Measurements from ENCODE around the gene NCKAP5.

The NCKAP5 gene

GRCh38 chr2:133044556-133044955 is 523.7 kb downstream of the NCKAP5 start:
- POLR2A ChIA-PET: no interaction called here
- TF ChIP-seq TARDBP (IDR thresholded peaks at IDR 0.05): no peak
- TF ChIP-seq, protein P1, sequence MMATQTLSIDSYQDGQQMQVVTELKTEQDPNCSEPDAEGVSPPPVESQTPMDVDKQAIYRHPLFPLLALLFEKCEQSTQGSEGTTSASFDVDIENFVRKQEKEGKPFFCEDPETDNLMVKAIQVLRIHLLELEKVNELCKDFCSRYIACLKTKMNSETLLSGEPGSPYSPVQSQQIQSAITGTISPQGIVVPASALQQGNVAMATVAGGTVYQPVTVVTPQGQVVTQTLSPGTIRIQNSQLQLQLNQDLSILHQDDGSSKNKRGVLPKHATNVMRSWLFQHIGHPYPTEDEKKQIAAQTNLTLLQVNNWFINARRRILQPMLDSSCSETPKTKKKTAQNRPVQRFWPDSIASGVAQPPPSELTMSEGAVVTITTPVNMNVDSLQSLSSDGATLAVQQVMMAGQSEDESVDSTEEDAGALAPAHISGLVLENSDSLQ (IDR thresholded peaks at IDR 0.05): no peak
- TF ChIP-seq FOXA1 (IDR thresholded peaks at IDR 0.05): no peak
- TF ChIP-seq SP1 (IDR thresholded peaks at IDR 0.05): no peak
- TF ChIP-seq ARNT (IDR thresholded peaks at IDR 0.05): no peak
- no peak for TF ChIP-seq NFRKB (IDR thresholded peaks at IDR 0.05)
- no peak for TF ChIP-seq HDGF (IDR thresholded peaks at IDR 0.05; ENCODE audit: borderline replicate concordance)
- TF ChIP-seq ELF4 (IDR thresholded peaks at IDR 0.05): no peak
- TF ChIP-seq ZNF384 (IDR thresholded peaks at IDR 0.05): no peak
- no peak for TF ChIP-seq FOXK2 (IDR thresholded peaks at IDR 0.05)
- no peak for TF ChIP-seq BHLHE40 (IDR thresholded peaks at IDR 0.05; ENCODE audit: borderline replicate concordance)
- TF ChIP-seq CTBP1 (IDR thresholded peaks at IDR 0.05; ENCODE audit: borderline replicate concordance): no peak
- TF ChIP-seq SUZ12 (IDR thresholded peaks at IDR 0.05): no peak
- TF ChIP-seq FOXM1 (IDR thresholded peaks at IDR 0.05; ENCODE audit: borderline replicate concordance): no peak
- TF ChIP-seq LEF1 (IDR thresholded peaks at IDR 0.05; ENCODE audit: borderline replicate concordance): no peak
- TF ChIP-seq L3MBTL2 (conservative IDR thresholded peaks at IDR 0.05): no peak
- no peak for DNase-seq (ENCODE audit: extremely low spot score)
- CTCF ChIA-PET: no interaction called here

GRCh38 chr2:133040170-133040569 is 528.1 kb downstream of the NCKAP5 start:
- no peak for DNase-seq (ENCODE audit: extremely low spot score)
- POLR2A ChIA-PET: no interaction called here
- CTCF ChIA-PET: no interaction called here
- no peak for TF ChIP-seq LEF1 (IDR thresholded peaks at IDR 0.05; ENCODE audit: borderline replicate concordance)
- no peak for TF ChIP-seq NFRKB (IDR thresholded peaks at IDR 0.05)
- no peak for TF ChIP-seq SP1 (IDR thresholded peaks at IDR 0.05)
- TF ChIP-seq FOXK2 (IDR thresholded peaks at IDR 0.05): no peak
- no peak for TF ChIP-seq FOXA1 (IDR thresholded peaks at IDR 0.05)
- TF ChIP-seq ARNT (IDR thresholded peaks at IDR 0.05): no peak
- no peak for TF ChIP-seq TARDBP (IDR thresholded peaks at IDR 0.05)
- TF ChIP-seq CTBP1 (IDR thresholded peaks at IDR 0.05; ENCODE audit: borderline replicate concordance): no peak
- no peak for TF ChIP-seq HDGF (IDR thresholded peaks at IDR 0.05; ENCODE audit: borderline replicate concordance)
- TF ChIP-seq ELF4 (IDR thresholded peaks at IDR 0.05): no peak
- TF ChIP-seq, protein P1 (IDR thresholded peaks at IDR 0.05): no peak
- no peak for TF ChIP-seq L3MBTL2 (conservative IDR thresholded peaks at IDR 0.05)
- no peak for TF ChIP-seq SUZ12 (IDR thresholded peaks at IDR 0.05)
- no peak for TF ChIP-seq FOXM1 (IDR thresholded peaks at IDR 0.05; ENCODE audit: borderline replicate concordance)

GRCh38 chr2:133039531-133039930 is 528.7 kb downstream of the NCKAP5 start:
- ChIA-PET CTCF (no interaction called here), POLR2A (no interaction called here)
- TF ChIP-seq FOXM1 (IDR thresholded peaks at IDR 0.05; ENCODE audit: borderline replicate concordance) (no peak), NFRKB (IDR thresholded peaks at IDR 0.05) (no peak), ZNF384 (IDR thresholded peaks at IDR 0.05) (no peak), FOXK2 (IDR thresholded peaks at IDR 0.05) (no peak), BHLHE40 (IDR thresholded peaks at IDR 0.05; ENCODE audit: borderline replicate concordance) (no peak), SUZ12 (IDR thresholded peaks at IDR 0.05) (no peak), FOXA1 (IDR thresholded peaks at IDR 0.05) (no peak), LEF1 (IDR thresholded peaks at IDR 0.05; ENCODE audit: borderline replicate concordance) (no peak), SP1 (IDR thresholded peaks at IDR 0.05) (no peak), ELF4 (IDR thresholded peaks at IDR 0.05) (no peak), L3MBTL2 (conservative IDR thresholded peaks at IDR 0.05) (no peak), ARNT (IDR thresholded peaks at IDR 0.05) (no peak), TARDBP (IDR thresholded peaks at IDR 0.05) (no peak), HDGF (IDR thresholded peaks at IDR 0.05; ENCODE audit: borderline replicate concordance) (no peak), CTBP1 (IDR thresholded peaks at IDR 0.05; ENCODE audit: borderline replicate concordance) (no peak)
- TF ChIP-seq, protein P1 (IDR thresholded peaks at IDR 0.05): no peak
- DNase-seq (ENCODE audit: extremely low spot score): no peak

GRCh38 chr2:133026536-133027177 is 541.6 kb downstream of the NCKAP5 start:
- ChIA-PET CTCF (no interaction called here), POLR2A (no interaction called here)
- DNase-seq (ENCODE audit: extremely low spot score): no peak
- TF ChIP-seq HDGF (IDR thresholded peaks at IDR 0.05; ENCODE audit: borderline replicate concordance) (no peak), BHLHE40 (IDR thresholded peaks at IDR 0.05; ENCODE audit: borderline replicate concordance) (no peak), SP1 (IDR thresholded peaks at IDR 0.05) (no peak), ZNF384 (IDR thresholded peaks at IDR 0.05) (no peak), SUZ12 (IDR thresholded peaks at IDR 0.05) (no peak), LEF1 (IDR thresholded peaks at IDR 0.05; ENCODE audit: borderline replicate concordance) (no peak), FOXM1 (IDR thresholded peaks at IDR 0.05; ENCODE audit: borderline replicate concordance) (no peak), L3MBTL2 (conservative IDR thresholded peaks at IDR 0.05) (no peak), NFRKB (IDR thresholded peaks at IDR 0.05) (no peak), FOXA1 (IDR thresholded peaks at IDR 0.05) (no peak), FOXK2 (IDR thresholded peaks at IDR 0.05) (no peak), ELF4 (IDR thresholded peaks at IDR 0.05) (no peak), CTBP1 (IDR thresholded peaks at IDR 0.05; ENCODE audit: borderline replicate concordance) (no peak), TARDBP (IDR thresholded peaks at IDR 0.05) (no peak), ARNT (IDR thresholded peaks at IDR 0.05) (no peak)
- TF ChIP-seq, protein P1 (IDR thresholded peaks at IDR 0.05): no peak

- no peak for DNase-seq (ENCODE audit: extremely low spot score)
- CTCF ChIA-PET: no interaction called here
- TF ChIP-seq NFRKB (IDR thresholded peaks at IDR 0.05): no peak
- no peak for TF ChIP-seq ARNT (IDR thresholded peaks at IDR 0.05)
- no peak for TF ChIP-seq SUZ12 (IDR thresholded peaks at IDR 0.05)
- TF ChIP-seq FOXK2 (IDR thresholded peaks at IDR 0.05): no peak
- no peak for TF ChIP-seq CTBP1 (IDR thresholded peaks at IDR 0.05; ENCODE audit: borderline replicate concordance)
- TF ChIP-seq FOXA1 (IDR thresholded peaks at IDR 0.05): no peak
- no peak for TF ChIP-seq FOXM1 (IDR thresholded peaks at IDR 0.05; ENCODE audit: borderline replicate concordance)
- no peak for TF ChIP-seq BHLHE40 (IDR thresholded peaks at IDR 0.05; ENCODE audit: borderline replicate concordance)
- TF ChIP-seq LEF1 (IDR thresholded peaks at IDR 0.05; ENCODE audit: borderline replicate concordance): no peak
- no peak for TF ChIP-seq ZNF384 (IDR thresholded peaks at IDR 0.05)
- TF ChIP-seq, protein P1 (IDR thresholded peaks at IDR 0.05): no peak
- TF ChIP-seq HDGF (IDR thresholded peaks at IDR 0.05; ENCODE audit: borderline replicate concordance): no peak
- no peak for TF ChIP-seq TARDBP (IDR thresholded peaks at IDR 0.05)
- TF ChIP-seq ELF4 (IDR thresholded peaks at IDR 0.05): no peak
- no peak for TF ChIP-seq SP1 (IDR thresholded peaks at IDR 0.05)
- TF ChIP-seq L3MBTL2 (conservative IDR thresholded peaks at IDR 0.05): no peak
- POLR2A ChIA-PET: no interaction called here
These were observed 543.3 kb downstream of the NCKAP5 start for GRCh38 chr2:133025004-133025403.

Data from HEK293T (cell line).